Esophagus squamous epithelium (tissue), 5 donors: Measurements from ENCODE around the gene SULT1A2. TPM values are rescaled to one million over a fixed set of nuclear protein-coding genes. Genes with fewer than 3 reads are reported as not detected.

Experiments
- DNase-seq: peaks from one replicate; lab custom pipeline; 2025; lab: John Stamatoyannopoulos, UW
- H3K27ac ChIP-seq, 4 donors: fragments of 200-600 bp; sonication (generic); one replicate each; pipeline ENCODE4 v1.5.1; 2016 to 2019; ENCODE audit warnings: mild to moderate bottlenecking in 1 of 4
- H3K27me3 ChIP-seq, 4 donors: fragments of 200-600 bp; sonication (generic); 1 replicate in 3 of 4; 2 replicates in 1 of 4; pipeline versions ENCODE4 v1.5.1 to v1.6.0; 2017 to 2021; ENCODE audit warnings: antibody characterized with exemption in 1 of 4
- H3K36me3 ChIP-seq, 3 donors: fragments of 200-600 bp; sonication (generic); one replicate each; pipeline ENCODE4 v1.5.1; 2016 to 2019
- H3K4me1 ChIP-seq, 3 donors: fragments of 200-600 bp; sonication (generic); one replicate each; pipeline ENCODE4 v1.5.1; 2017 to 2019
- H3K4me3 ChIP-seq, 4 donors: fragments of 200-600 bp; sonication (generic); 1 replicate in 3 of 4; 2 replicates in 1 of 4; pipeline ENCODE4 v1.5.1; 2016 to 2019; ENCODE audit warnings: mild to moderate bottlenecking in 2 of 4, moderate library complexity in 1 of 4
- H3K9me3 ChIP-seq, 3 donors: fragments of 200-600 bp; sonication (generic); one replicate each; pipeline ENCODE4 v1.5.1; 2016 to 2019
- CTCF ChIP-seq, 6 experiments: fragments of 450-650 bp in 4 of 6; fragments of 200-600 bp in 2 of 6; sonication (generic) in 2 of 6; IDR thresholded peaks; one replicate each; pipeline ENCODE4 v1.5.1; 2016 to 2019; ENCODE audit warnings: antibody characterized with exemption in 6 of 6, mild to moderate bottlenecking in 4 of 6, moderate library complexity in 4 of 6
- POLR2A ChIP-seq, 4 donors: fragments of 450-650 bp; IDR thresholded peaks; one replicate each; pipeline ENCODE4 v1.6.1; 2017; ENCODE audit warnings: antibody characterized with exemption in 4 of 4, mild to moderate bottlenecking in 4 of 4, moderate library complexity in 3 of 4
- WGBS, 2 donors: methylation state at CpG; one replicate each; pipeline ENCODE4 v1.1.5; 2018; 5-methylcytosine and 5-hydroxymethylcytosine counted together
- intact Hi-C: fragments of 100-400 bp; cut with DNase I; formaldehyde crosslinking; loops from one replicate; pipeline ENCODE4 v1.15.0; 2022
- total RNA-seq, 4 donors: library from RNA; depleted of rRNA; stranded (reverse); fragments of >200 nt; gene quantifications; one replicate each; pipeline ENCODE4 v1.1.0, GENCODE V29; 2016
- donor health status: DM: yes; HTN: yes; CAD: no.

SULT1A2 gene
- total RNA-seq, 4 donors from 2014 or later, result 0.26 to 0.49 (median 0.38) TPM; not detected in 1

- no peaks in the 10 kb centered on the region for H3K27me3 ChIP-seq
- DNase-seq, result no peak
- no peaks in the 10 kb centered on the region for H3K9me3 ChIP-seq
- H3K4me3 ChIP-seq, result no peak overlapping the region
- 86 to 89% methylated on average over 7 to 12 of the region's 13 CpGs for WGBS, 2 donors
- intact Hi-C loops, result no loop called here
- peaks cover 0 to 7% (median 5%) of the 10 kb centered on the region in 3 donors for H3K4me1 ChIP-seq
- peaks cover 15 to 50% (median 19%) of the 10 kb centered on the region in 3 donors for H3K36me3 ChIP-seq
- TF ChIP-seq POLR2A (IDR thresholded peaks at IDR 0.05) (no peak), CTCF (IDR thresholded peaks at IDR 0.05) (no peak)
- no peak overlapping the region for H3K27ac ChIP-seq
Observed at GRCh38 chr16:28592979-28593553, 3.8 kb downstream of the SULT1A2 start.

GRCh38 chr16:28592511-28592910, 4.3 kb downstream of the SULT1A2 start:
- H3K27me3 ChIP-seq, result no peaks in the 10 kb centered on the region
- 100% methylated on average over 3 of the region's 5 CpGs; no CpG with 5 or more reads in 1 of the 2 donors for WGBS, 2 donors
- H3K4me1 ChIP-seq, result peaks cover 0 to 7% (median 5%) of the 10 kb centered on the region in 3 donors
- no peak overlapping the region for H3K4me3 ChIP-seq
- no peak for DNase-seq
- no peaks in the 10 kb centered on the region for H3K9me3 ChIP-seq
- peaks cover 15 to 55% (median 19%) of the 10 kb centered on the region in 3 donors for H3K36me3 ChIP-seq
- H3K27ac ChIP-seq, result no peak overlapping the region
- no peak for TF ChIP-seq CTCF (IDR thresholded peaks at IDR 0.05)
- no peak for TF ChIP-seq POLR2A (IDR thresholded peaks at IDR 0.05)
- intact Hi-C loops, result no loop called here

- Histone ChIP-seq H3K27me3 (no peaks in the 10 kb centered on the region), H3K9me3 (no peaks in the 10 kb centered on the region), H3K4me3 (no peak overlapping the region), H3K4me1 (peaks cover 0 to 1% (median 0%) of the 10 kb centered on the region in 3 donors), H3K27ac (no peak overlapping the region), H3K36me3 (peaks cover 15 to 67% (median 19%) of the 10 kb centered on the region in 3 donors)
- intact Hi-C loops, result no loop called here
- TF ChIP-seq POLR2A (IDR thresholded peaks at IDR 0.05) (no peak), CTCF (IDR thresholded peaks at IDR 0.05) (no peak)
- WGBS, 2 donors, result 90 to 96% methylated on average over 5 of the region's 6 CpGs
- no peak for DNase-seq
Observed at GRCh38 chr16:28591355-28591754, 5.5 kb downstream of the SULT1A2 start.

GRCh38 chr16:28590384-28591340, 6.2 kb downstream of the SULT1A2 start:
- Histone ChIP-seq H3K27me3 (no peaks in the 10 kb centered on the region), H3K4me1 (no peaks in the 10 kb centered on the region), H3K4me3 (no peak overlapping the region), H3K27ac (no peak overlapping the region), H3K36me3 (peaks cover 15 to 74% (median 19%) of the 10 kb centered on the region in 3 donors), H3K9me3 (no peaks in the 10 kb centered on the region)
- intact Hi-C loops, result no loop called here
- DNase-seq, result no peak
- TF ChIP-seq CTCF (IDR thresholded peaks at IDR 0.05) (no peak), POLR2A (IDR thresholded peaks at IDR 0.05) (no peak)
- WGBS, 2 donors, result 94 to 100% methylated on average over 5 to 11 of the region's 22 CpGs

GRCh38 chr16:28589930-28590329, 6.9 kb downstream of the SULT1A2 start:
- Histone ChIP-seq H3K27me3 (no peaks in the 10 kb centered on the region), H3K27ac (no peak overlapping the region), H3K9me3 (no peaks in the 10 kb centered on the region), H3K4me3 (no peak overlapping the region), H3K36me3 (peaks cover 15 to 81% (median 24%) of the 10 kb centered on the region in 3 donors), H3K4me1 (no peaks in the 10 kb centered on the region)
- intact Hi-C loops, result no loop called here
- WGBS, 2 donors, result 86% methylated on average over 1 of the region's 13 CpGs; no CpG with 5 or more reads in 1 of the 2 donors
- DNase-seq, result no peak
- TF ChIP-seq CTCF (IDR thresholded peaks at IDR 0.05), result no peak
- TF ChIP-seq POLR2A (IDR thresholded peaks at IDR 0.05), result no peak
